GM21786 (cell line): ENCODE measurements around the gene GLP1R.
"Not testable (repeated sequence)": the region's sequence is repeated elsewhere in the genome, so short reads cannot be mapped to it uniquely, and the experiment has no call there.

Source experiments
- ATAC-seq: cut with Tn5 transposase; IDR thresholded peaks from one replicate; pipeline ENCODE4 v1.9.1; 2021; ENCODE audit not compliant: unreplicated experiment

Gene GLP1R

GRCh38 chr6:39118921-39119320 is 70.3 kb downstream of the GLP1R start:
- ATAC-seq: no peak

- ATAC-seq: no peak
Observed at GRCh38 chr6:39124114-39124513, 75.5 kb downstream of the GLP1R start.

- no peak for ATAC-seq
Observed at GRCh38 chr6:39128106-39128505, 79.5 kb downstream of the GLP1R start.

GRCh38 chr6:39128832-39129231 is 80.3 kb downstream of the GLP1R start:
- no peak for ATAC-seq

GRCh38 chr6:39130691-39131090 is 82.1 kb downstream of the GLP1R start:
- ATAC-seq: no peak

- not testable (repeated sequence) for ATAC-seq
Observed at GRCh38 chr6:39134761-39135160, 86.2 kb downstream of the GLP1R start.

GRCh38 chr6:39136207-39136606 is 87.6 kb downstream of the GLP1R start:
- not testable (repeated sequence) for ATAC-seq

- no peak for ATAC-seq
Observed at GRCh38 chr6:39137245-39137644, 88.7 kb downstream of the GLP1R start.
